ENCODE measurements around the gene UAP1L1. TPM values are rescaled to one million over a fixed set of nuclear protein-coding genes. Genes with fewer than 3 reads are reported as not detected.

UAP1L1 gene
- polyA plus RNA-seq, 1 donor (not counting 4 experiments of a cell fraction or from before 2014, with no cell fraction given): 2.7 TPM

GRCh38 chr9:137030538-137031527 lies 46.5 kb upstream of the UAP1L1 start:
- H3K27ac ChIP-seq (ENCODE audit: control insufficient read depth, insufficient read depth, low read length): no peak overlapping the region
- H3K9me1 ChIP-seq (ENCODE audit: control insufficient read depth, extremely low read depth, insufficient read depth, low read length): no peaks in the 10 kb centered on the region
- TF ChIP-seq EZH2 (IDR thresholded peaks at IDR 0.05; ENCODE audit: low read length) (no peak), CTCF (optimal IDR thresholded peaks at IDR 0.05 in 1 of 3, IDR thresholded peaks at IDR 0.05 in 1 of 3, conservative IDR thresholded peaks at IDR 0.05 in 1 of 3; ENCODE audit: extremely low read depth in 1 of 3, insufficient read depth in 2 of 3, low read length in 3 of 3) (no peak)
- no peaks in the 10 kb centered on the region for H3K79me2 ChIP-seq (ENCODE audit: control insufficient read depth, insufficient read depth, low read length)
- no peaks in the 10 kb centered on the region for H4K20me1 ChIP-seq (ENCODE audit: control insufficient read depth, extremely low read depth, insufficient read depth, low read length)
- H3K9me3 ChIP-seq (ENCODE audit: control insufficient read depth, low read depth, low read length): no peaks in the 10 kb centered on the region
- DNase-seq (ENCODE audit: low read depth, low spot score) (no peak), FAIRE-seq (no peak)
- no peak overlapping the region for H3K4me2 ChIP-seq (ENCODE audit: control insufficient read depth, extremely low read depth, insufficient read depth, low read depth, low read length)
- no peak overlapping the region for H3K4me3 ChIP-seq (ENCODE audit: control insufficient read depth in 2 of 3, extremely low read depth in 1 of 3, insufficient read depth in 2 of 3, low read depth in 1 of 3, low read length in 3 of 3)
- H3K36me3 ChIP-seq (ENCODE audit: control insufficient read depth in 2 of 2, extremely low read depth in 1 of 2, insufficient read depth in 2 of 2, low read length in 2 of 2): no peaks in the 10 kb centered on the region
- peaks cover 10% of the 10 kb centered on the region for H3K4me1 ChIP-seq (ENCODE audit: control insufficient read depth, extremely low read depth, insufficient read depth, low read length)
- dilution Hi-C loops (cut with MboI; ENCODE audit: extremely low pct_ligation_motif_present, low sequenced_read_pairs): no loop called here
- no peak overlapping the region for H3K9ac ChIP-seq (ENCODE audit: control insufficient read depth, extremely low read depth, insufficient read depth, low read length)
- no peak overlapping the region for H2AFZ ChIP-seq (ENCODE audit: control insufficient read depth, low read length)
- H3K27me3 ChIP-seq (ENCODE audit: control insufficient read depth, extremely low read depth, insufficient read depth, low read length): peaks cover 15% of the 10 kb centered on the region

GRCh38 chr9:137031904-137032640 lies 45.2 kb upstream of the UAP1L1 start, which contains the start of gene FUT7:
Gene FUT7, minus strand, starts transcription at chr9:137032088. Its CDS starts 97 bp downstream, at chr9:137031991.
- Histone ChIP-seq H3K9me3 (ENCODE audit: control insufficient read depth, low read depth, low read length) (no peaks in the 10 kb centered on the region), H3K27ac (ENCODE audit: control insufficient read depth, insufficient read depth, low read length) (no peak within 1 kb of the TSS), H3K27me3 (ENCODE audit: control insufficient read depth, extremely low read depth, insufficient read depth, low read length) (peaks cover 5% of the 10 kb centered on the region), H3K9me1 (ENCODE audit: control insufficient read depth, extremely low read depth, insufficient read depth, low read length) (no peaks in the 10 kb centered on the region), H3K9ac (ENCODE audit: control insufficient read depth, extremely low read depth, insufficient read depth, low read length) (no peak within 1 kb of the TSS), H3K36me3 (ENCODE audit: control insufficient read depth in 2 of 2, extremely low read depth in 1 of 2, insufficient read depth in 2 of 2, low read length in 2 of 2) (no peaks in the 10 kb centered on the region), H3K4me2 (ENCODE audit: control insufficient read depth, extremely low read depth, insufficient read depth, low read depth, low read length) (no peak within 1 kb of the TSS), H3K4me3 (ENCODE audit: control insufficient read depth in 2 of 3, extremely low read depth in 1 of 3, insufficient read depth in 2 of 3, low read depth in 1 of 3, low read length in 3 of 3) (no peak within 1 kb of the TSS), H3K79me2 (ENCODE audit: control insufficient read depth, insufficient read depth, low read length) (no peaks in the 10 kb centered on the region), H2AFZ (ENCODE audit: control insufficient read depth, low read length) (no peak within 1 kb of the TSS), H3K4me1 (ENCODE audit: control insufficient read depth, extremely low read depth, insufficient read depth, low read length) (peaks cover 10% of the 10 kb centered on the region), H4K20me1 (ENCODE audit: control insufficient read depth, extremely low read depth, insufficient read depth, low read length) (no peaks in the 10 kb centered on the region)
- TF ChIP-seq CTCF (optimal IDR thresholded peaks at IDR 0.05 in 1 of 3, IDR thresholded peaks at IDR 0.05 in 1 of 3, conservative IDR thresholded peaks at IDR 0.05 in 1 of 3; ENCODE audit: extremely low read depth in 1 of 3, insufficient read depth in 2 of 3, low read length in 3 of 3): no peak
- no peak for TF ChIP-seq EZH2 (IDR thresholded peaks at IDR 0.05; ENCODE audit: low read length)
- DNase-seq (ENCODE audit: low read depth, low spot score): no peak
- no peak for FAIRE-seq
- dilution Hi-C loops (cut with MboI; ENCODE audit: extremely low pct_ligation_motif_present, low sequenced_read_pairs): no loop called here

All from keratinocyte (primary cell).